Activated CD8-positive, alpha-beta memory T cell treated with anti-CD3 and anti-CD28 coated beads for 4 hours (primary cell): ENCODE data around the gene ACVRL1.

Experiments used
- DNase-seq, 2 donors: peaks; one replicate each; pipeline ENCODE4 v3.0.0-alpha.2; 2020; ENCODE audit warnings: low read depth in 2 of 2

Gene ACVRL1

DNA sequence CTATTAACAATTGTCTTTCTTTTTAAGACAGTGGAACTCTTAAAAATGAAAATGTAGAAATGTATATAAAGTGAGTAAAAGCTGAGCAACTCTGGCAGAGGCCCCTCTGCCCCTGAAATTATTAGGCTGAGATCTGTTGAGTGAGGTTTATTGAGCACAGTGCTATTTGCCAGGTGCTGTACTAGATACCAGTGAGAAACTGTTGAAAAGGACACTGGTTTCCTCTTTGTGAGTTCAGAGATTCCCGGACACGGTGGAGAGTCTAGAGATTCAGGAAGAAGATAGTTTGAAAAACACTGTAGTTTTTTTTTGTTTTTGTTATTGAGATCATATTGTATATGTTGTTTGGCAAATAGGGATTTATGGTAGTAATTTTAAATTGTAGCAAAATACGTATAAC, 55.4 kb downstream of the ACVRL1 start:
- DNase-seq = no peak

DNA sequence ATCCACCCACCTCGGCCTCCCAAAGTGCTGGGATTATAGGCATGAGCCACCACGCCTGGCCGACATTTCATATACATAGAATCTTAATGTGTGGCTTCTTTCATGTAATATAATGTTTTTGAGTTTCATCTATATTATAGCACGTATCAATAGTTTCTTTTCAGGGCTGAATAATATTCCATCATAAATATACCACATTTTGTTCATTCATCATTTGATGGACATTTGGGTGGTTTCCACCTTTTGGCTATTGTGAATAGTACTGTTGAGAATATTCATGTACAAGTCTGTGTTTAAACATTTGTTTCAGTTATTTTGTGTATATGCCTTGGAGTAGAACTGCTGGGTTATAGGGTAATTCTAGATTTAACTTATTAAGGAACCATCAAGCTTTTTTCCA, 56.2 kb downstream of the ACVRL1 start:
- DNase-seq = no peak

DNA sequence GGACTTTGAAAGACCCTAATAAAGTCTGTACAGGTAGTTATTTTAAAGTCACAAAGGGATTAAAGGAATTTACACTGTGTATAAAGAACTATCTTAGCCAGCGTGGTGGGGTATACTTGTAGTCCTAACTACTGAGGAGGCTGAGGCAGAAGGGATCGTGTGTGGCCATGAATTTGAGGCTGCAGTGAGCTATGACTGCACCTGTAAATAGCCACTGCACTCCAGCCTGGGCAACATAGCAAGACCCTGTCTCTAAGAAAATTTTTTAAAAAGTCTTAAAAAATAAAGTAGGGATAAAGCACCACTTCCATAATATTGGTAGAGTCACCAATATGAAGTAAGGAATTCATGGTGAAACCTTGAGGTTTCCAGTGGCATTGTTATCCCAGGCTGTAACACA, 62.3 kb downstream of the ACVRL1 start:
- no peak for DNase-seq

DNA sequence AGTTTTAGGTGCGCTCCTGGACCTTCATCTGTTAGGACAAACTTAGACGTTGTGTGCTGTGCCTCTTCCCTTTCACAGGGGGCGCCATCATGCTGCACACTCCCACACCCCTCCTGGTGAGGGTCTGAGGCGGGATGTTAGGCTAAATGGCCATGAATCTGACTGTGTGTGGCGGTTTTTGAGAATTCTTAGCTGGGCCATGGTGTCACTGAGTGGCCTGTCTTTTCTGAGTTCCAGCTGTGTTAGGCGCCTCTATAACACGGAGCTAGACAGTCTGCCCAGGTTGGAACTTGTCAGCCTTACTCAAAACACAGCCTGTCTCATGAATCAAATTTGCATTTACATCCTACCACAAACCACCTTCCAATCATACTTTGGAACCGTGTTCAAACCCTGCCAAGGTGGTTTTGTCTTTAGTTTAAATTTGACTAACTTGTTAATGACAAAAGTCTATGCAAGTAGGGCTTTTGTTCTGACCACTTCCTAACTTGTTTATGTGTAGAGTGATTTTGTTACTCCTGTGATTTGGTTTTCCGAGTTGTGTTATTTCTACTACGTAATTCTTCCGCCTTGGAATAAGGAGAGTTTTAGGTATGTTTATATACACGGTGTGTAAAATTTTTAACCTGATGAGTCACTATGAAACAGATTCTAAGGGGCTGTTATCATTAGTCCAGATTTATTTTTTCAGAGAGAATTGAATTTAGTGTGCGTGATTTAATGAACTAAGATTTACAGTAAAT, 63.8 kb downstream of the ACVRL1 start:
- DNase-seq = no peak

DNA sequence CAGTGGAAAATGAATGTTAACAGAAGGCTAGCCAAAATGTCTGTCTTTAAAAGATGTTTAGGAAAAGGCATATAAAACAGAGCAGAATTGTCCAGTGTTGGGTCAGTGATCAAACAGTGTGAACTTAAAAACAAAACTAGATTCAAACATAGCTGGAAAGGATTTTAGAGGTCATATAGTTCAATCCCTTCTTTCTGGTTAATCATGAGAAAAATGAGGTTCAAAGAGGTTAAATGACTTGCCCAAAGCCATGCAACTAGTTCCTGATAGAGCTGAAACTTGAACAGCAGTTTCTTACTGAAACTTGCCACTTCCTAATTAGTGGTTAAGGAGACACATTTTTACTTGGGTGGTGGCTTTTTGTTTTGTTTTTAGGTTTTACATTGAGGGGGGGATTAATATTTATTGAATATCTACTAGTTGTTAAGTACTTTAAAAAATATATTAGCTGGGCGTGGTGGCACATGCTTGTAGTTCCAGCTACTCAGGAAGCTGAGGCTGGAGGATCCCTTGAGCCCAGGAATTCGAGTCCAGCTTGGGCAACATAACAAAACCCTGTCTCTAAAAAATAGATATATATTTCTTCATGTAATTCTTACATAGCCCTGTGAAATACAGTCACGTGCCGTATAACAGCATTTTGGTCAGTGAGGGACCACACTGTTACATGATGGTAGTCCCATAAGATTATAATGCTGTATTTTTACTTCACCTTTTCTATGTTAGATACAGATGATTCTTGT, 64.5 kb downstream of the ACVRL1 start:
- DNase-seq = no peak

DNA sequence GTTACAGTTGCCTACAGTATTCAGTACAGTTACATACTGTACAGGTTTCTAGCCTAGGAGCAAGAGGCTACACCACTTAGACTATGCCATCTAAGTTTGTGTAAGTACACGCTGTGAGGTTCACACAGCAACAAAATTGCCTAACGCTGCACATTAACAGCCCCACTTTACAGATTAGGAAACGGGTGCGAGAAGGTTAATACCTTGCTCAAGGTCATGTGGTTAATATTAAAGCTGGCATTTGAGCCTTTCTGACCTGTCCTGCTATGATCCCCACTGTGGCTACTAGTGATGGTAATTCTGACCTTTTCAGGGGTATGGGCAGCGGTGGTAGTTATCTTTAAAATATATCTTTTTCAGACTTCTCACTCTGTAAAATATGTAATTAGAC, 65.1 kb downstream of the ACVRL1 start:
- no peak for DNase-seq

DNA sequence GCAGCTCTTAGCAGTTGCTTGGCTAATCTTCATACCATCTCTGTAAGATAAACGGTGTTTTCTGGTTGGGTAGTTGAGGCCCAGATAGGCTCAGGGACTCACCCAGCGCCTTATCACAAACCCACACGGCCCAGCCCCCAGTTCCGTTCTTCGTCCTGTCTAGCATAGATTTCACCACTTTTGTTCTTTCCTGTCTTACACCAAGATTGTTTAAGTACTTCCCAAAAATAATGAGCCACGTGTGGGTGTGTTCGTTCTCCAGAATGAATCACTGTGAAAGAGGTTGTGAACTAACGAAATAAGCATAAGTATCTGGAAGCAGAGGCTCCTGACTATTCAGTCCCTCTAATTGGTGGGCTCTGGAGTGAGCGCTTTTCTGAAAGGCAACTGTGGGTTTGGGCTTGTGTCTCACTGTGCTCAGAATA, 65.6 kb downstream of the ACVRL1 start:
- peak in 1 of 2 donors; percentile 31 for DNase-seq
